IPS-18c (cell line): ENCODE data around the gene FBP2.
"Not testable (repeated sequence)": the region's sequence is repeated elsewhere in the genome, so short reads cannot be mapped to it uniquely, and the experiment has no call there.

Experiments used
- H3K4me3 ChIP-seq: 2 replicates; pipeline ENCODE4 v1.7.0; 2013; ENCODE audit warnings: low read depth, mild to moderate bottlenecking, low read length, moderate library complexity; ENCODE audit not compliant: insufficient read depth
- H3K9me3 ChIP-seq: one replicate; pipeline ENCODE4 v1.6.1; 2013; ENCODE audit warnings: mild to moderate bottlenecking, low read length, moderate library complexity; ENCODE audit not compliant: control insufficient read depth, insufficient read depth

The FBP2 gene

DNA sequence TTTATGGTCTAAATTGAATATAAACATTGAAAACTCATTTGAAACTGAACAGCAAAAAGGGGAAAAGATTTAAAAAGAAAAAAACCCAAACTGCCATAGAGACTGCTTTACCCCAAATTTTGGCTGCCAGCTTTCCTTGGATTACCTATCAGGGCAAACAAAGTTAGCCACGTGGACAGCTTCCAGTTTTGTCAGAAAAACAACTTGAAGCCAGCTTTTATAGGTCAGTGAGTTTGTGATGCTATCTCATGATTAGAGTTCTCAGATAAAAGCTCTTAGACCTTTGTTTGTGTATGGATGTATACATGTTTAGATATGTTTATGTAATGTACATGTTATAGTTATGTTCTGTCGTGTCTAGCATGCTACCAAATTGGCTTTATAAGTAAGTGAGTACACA, 16.1 kb downstream of the FBP2 start:
- Histone ChIP-seq H3K9me3 (no peaks in the 10 kb centered on the region), H3K4me3 (no peak overlapping the region)

DNA sequence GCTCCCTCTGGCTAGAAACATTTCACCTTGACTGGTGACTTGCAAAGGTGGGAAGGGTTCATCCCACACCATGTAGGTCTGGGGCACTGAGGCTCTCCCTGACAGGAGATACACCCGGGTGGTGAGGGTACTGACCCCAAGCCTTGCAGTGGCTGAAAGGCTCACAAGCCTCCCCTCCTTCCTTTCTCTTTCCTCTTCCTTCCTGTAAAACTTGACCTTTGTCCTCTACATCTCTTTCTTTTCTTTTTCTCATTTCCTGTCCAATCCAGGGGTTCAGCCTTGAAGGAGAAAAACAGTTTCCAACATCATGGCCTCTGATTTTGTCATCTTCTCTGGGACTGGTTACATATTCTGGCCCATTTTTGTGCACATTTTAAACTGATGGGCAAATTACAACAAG, 16.6 kb downstream of the FBP2 start:
- Histone ChIP-seq H3K9me3 (no peaks in the 10 kb centered on the region), H3K4me3 (no peak overlapping the region)

DNA sequence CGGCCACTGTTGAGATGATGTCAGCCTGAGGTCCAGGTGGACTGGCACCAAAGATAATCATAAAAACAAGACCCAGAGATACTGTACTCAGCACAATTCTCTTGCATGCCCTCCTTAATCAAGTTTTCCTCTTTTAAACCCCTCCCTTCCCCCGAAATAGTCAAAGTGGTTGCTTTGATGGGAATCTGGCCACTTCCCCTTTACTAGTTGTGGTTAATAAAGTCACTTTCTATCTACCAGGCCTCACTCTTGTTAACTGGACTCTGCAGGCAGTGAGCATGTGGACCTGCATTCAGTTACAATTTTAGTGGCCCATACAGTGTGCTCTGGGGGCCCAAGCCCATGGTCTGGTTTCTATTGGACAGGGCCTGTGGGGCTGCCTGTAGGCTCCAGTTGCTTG, 17.5 kb downstream of the FBP2 start:
- no peak overlapping the region for H3K4me3 ChIP-seq
- H3K9me3 ChIP-seq = no peaks in the 10 kb centered on the region

DNA sequence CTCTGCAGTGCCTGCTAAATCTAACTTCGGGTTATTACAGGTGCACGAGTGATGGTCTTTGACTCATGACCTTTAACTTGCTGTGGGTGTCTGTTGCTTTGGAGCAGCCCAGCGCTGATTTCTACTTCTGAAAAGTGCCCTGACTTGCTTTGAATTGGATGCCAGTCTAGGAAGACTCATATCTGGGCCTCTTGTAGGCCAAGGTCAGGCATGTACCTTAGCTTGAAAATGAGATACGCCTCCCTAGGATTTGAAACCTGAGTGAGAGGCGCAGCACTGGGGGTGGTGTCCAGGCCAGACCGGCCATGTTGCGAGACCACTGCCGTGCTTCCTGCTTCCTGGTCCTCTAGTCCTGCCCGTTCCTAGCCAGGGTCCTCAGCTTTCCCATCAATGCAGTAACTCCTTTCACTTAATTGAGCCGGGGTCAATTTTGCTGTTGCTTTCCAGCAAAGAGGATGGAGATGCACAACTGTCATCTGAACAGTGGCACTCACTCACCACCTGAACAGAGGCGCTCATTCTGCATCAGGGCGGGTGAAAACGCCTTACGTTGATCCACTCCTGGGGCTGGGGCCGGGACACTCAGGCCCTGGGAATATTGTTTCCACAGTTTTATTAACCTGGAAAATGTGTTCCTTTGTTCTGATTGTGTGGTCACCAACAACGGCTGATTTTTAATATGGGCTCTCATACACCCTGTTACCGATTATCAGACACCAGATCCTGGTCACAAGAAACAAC, 24.5 kb downstream of the FBP2 start:
- no peak overlapping the region for H3K4me3 ChIP-seq
- H3K9me3 ChIP-seq = no peaks in the 10 kb centered on the region

DNA sequence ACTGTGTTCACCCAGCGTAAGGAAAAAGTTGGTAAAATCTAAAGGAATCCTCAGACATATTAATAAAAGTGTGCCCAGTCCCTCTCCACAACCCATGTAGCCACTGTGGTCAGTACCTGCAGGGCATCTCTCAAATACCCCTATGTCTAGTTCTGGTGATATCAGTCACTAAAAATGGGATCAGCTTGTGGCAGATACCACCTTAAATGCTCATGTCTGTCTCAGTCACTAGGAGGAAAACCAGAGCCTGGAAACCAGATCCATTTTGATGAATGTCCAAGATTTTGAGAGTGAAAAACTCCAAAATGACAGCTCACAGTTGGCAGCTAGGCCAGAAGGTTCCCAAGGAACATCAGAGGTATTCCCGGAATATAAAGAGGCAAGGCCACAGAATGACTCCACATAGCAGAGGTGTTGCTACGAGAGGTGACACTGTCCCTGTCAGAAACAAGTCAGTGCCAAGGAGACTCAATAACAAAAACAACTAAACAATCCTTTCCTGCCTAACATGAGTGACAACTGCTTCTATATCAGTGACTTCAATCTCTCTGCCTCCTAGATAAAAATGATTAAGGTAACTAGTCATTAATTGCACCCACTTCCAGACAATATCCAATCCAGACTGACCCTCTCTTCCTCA, 25.3 kb downstream of the FBP2 start:
- H3K9me3 ChIP-seq = no peaks in the 10 kb centered on the region
- H3K4me3 ChIP-seq = no peak overlapping the region

DNA sequence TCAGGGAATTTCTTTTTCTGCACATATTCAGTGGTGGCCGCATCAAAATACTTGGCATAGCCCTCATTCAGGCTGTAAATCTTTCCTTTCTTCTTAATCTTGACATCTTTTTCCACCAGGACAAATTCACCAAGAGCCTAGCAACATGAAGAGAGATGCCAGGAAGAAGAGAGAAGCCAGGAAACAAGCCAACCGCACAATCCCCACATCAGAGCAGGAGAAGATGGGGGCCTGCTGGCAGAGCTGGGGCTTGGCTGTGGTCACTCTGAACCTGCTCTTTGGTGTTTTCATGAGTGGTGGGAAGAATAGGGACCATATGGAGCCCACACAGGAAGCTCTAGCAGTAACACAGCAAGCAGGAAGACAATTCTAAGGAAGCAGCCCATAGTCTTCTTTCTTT, 26.4 kb downstream of the FBP2 start:
- H3K9me3 ChIP-seq = no peaks in the 10 kb centered on the region
- no peak overlapping the region for H3K4me3 ChIP-seq

DNA sequence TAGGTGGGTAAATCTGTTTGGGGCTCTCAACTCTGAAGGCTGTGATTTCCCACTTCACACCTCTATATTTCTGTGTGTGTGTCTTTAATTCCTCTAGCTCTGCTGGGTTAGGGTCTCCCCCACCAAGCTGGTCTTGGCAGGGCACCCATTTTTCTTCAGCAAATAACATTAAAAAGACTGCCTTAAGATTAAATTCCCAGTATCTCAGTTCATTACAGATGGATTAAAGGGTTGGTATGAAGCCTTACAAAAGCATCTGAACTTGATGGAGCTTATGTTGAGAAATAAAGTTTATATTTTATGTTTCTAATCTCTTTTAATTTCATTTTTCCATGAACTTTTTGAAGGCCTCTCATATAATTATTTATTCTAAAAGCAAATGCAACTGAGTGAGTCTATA, 27.1 kb downstream of the FBP2 start:
- no peaks in the 10 kb centered on the region for H3K9me3 ChIP-seq

DNA sequence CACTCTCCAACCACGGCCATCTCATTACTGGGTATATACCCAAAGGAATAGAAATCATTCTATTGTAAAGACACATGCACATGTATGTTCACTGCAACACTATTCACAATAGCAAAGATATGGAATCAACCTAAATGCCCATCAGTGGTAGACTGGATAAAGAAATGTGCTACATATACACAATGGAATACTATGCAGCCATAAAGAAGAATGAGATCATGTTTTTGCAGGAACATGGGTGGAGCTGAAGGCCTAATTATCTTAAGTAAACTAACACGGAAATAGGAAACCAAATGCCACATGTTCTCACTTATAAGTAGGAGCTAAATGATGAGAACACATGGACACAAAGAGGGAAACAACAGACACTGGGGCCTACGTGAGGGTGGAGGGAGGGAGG, 29.3 kb downstream of the FBP2 start:
- not testable (repeated sequence) for H3K4me3 ChIP-seq, H3K9me3 ChIP-seq

More for the DNA sequence above, 27.1 kb downstream of the FBP2 start:
- no peak overlapping the region for H3K4me3 ChIP-seq

DNA sequence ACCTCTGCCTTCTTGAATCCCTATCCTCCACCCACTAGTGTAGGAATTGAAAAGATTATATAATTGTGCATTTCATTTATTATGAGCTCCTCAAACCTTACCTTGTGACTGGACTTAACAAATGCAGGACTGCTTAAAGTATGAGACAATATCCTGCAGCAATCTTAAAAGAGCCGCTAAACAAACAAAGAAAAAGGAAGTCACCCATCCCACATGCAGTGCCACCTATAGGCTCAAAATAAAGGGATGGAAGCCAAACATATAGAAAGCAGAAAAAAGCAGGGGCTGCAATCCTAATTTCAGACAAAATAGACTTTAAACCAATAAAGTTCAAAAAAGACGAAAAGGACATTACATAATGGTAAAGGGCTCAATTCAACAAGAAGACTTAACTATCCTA, 30.1 kb downstream of the FBP2 start:
- Histone ChIP-seq H3K4me3 (no peak overlapping the region), H3K9me3 (no peaks in the 10 kb centered on the region)

DNA sequence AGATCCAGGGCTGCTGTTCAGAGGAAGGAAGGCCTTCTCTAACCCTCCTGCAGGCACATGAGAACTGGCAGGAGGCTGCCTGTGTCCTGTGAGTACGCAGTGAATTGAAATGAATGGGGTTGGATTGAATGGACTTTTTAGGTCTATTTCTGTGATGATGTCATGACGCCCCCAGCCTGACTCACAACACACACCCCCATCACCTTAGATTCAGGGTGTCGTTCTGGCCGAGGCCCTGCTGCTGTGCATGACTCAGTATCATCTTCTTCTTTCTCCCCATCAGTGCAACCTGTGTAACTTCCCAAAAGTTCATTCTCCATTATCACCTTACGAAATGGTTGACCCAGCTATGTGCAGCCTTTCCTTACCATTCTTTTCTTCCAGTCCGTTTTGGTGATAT, 33.4 kb downstream of the FBP2 start:
- Histone ChIP-seq H3K9me3 (no peaks in the 10 kb centered on the region), H3K4me3 (no peak overlapping the region)

DNA sequence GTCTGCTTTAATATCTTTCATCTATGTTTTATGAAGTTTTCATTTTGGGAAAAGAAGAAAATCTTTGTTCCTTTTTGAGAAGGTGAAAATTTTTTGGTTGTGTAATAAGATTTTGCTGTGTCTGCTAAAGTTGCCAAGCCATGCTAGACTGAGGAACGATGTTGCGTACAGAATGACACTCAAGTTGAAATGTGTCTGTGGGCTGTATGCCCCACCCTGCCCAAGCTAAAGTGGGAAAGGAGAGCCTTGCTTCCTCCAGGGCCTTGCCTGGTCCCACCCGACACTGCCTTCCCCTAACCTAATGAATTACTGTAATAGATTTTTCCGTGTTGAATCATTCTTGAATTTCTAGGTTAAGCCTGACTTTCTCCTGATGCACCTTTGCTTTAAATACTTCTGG, 36.2 kb downstream of the FBP2 start:
- Histone ChIP-seq H3K4me3 (no peak overlapping the region), H3K9me3 (no peaks in the 10 kb centered on the region)

DNA sequence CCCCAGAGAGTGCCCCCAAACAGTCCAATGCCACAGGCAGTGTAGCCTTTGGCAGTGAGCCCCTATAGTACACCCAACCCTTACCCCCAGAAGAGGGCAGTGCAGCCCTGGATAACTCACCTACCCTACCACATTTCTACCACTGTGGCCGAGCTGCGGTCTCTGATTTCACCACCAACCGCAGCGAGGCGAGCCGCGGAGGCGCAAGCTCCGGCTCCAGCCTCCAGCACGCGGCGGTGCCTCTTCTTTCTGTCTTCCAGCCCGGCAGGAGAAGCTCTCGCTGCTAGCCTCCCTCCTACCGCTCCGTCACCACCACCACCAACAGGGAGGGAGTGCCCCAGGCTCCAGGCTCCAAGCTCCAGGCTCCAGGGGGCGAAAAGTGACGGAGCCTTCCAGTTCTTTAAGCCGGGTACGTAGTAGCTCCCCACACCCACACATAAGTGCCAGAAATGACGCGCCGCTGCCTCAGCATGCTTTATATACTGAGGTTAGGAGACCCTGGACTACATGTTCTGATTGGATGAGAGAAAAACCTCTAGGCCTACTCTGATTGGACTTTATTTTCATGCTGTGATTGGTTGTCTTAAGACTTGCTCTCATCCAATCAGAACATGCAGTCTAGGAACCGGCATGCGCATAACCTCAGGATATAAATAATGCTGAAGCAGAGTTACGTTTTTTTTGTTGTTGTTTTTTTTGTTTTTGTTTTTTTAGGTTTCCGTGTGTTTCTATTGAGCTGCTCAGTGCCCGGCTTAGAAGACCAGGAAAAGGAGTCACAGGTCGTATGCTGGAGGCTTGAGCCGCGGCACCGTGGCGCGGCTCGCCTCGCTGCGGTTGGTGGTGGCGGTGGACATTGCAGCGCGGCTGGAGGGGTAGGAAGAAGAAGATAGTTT, 38.9 kb downstream of the FBP2 start, which contains the start of gene PCAT7:
Gene PCAT7 (plus strand): TSS at position 645 of the 893 bp plus-strand sequence.
- H3K4me3 ChIP-seq = peak within 1 kb of the TSS; percentile 87

DNA sequence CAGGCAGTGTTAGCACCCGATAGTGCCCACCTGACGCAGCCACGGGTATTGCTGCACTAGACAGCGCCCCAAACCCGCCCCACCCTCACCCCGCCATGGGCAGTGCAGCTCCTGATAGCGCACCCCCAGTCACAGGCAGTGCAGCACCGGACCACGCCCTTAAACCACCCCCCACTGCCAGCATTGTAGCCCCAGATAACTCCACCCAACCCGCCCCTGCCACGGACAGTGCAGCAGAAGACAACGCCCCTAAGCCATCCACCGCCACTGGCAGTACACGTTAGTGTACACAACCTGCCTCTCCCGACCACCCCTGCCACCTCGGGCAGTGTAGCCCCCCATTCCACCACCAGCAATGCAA, 39.6 kb downstream of the FBP2 start:
- Histone ChIP-seq H3K9me3 (no peaks in the 10 kb centered on the region), H3K4me3 (peak overlapping the region; percentile 87)

More for the DNA sequence above, 38.9 kb downstream of the FBP2 start, which contains the start of gene PCAT7:
- no peaks in the 10 kb centered on the region for H3K9me3 ChIP-seq

DNA sequence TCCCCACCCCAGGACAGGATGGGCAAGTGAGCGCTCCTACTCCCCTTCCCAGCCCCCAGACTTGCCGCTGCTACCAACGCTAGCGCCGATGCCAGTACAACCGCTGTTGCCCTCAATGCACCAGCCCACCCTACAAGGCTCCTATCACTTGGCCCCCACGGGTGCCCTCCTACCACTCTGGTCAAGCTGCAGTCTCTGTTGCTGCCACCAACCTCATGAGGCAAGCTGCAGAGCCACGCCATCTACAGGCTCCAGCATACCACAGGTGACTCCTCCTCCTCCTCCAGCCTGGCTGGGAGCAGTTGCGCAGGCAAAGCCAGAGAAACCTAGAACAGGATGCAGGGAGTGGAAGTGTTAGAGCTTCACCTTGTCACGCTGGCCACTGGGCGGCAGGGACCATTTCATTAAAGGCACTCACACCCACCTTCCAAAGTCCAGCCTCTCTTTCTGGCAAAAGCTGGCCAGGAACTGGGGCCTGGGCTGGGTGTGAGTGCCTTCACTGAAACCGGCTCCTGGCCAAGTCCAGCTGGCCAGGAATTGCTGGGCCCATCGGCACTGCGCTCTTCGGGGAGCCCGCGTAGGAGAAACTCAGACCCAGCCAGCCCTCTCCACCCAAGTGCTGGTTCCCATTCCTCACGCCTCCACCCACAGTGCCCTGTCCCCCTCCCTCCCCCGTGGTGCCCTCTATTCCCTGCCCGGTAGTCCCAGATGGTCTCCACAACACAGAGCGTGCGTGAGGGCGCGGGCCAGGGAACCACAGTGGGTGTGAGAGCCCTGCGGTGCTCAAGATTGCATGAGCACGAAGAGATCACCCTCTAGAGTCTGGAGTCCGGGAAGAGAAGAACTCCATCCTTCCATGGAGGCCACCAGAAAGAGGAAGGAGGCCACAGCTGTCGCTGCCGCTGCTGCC, 40.3 kb downstream of the FBP2 start:
- Histone ChIP-seq H3K4me3 (peak overlapping the region; percentile 87; the same call in 1 of the 2 replicates), H3K9me3 (no peaks in the 10 kb centered on the region)

DNA sequence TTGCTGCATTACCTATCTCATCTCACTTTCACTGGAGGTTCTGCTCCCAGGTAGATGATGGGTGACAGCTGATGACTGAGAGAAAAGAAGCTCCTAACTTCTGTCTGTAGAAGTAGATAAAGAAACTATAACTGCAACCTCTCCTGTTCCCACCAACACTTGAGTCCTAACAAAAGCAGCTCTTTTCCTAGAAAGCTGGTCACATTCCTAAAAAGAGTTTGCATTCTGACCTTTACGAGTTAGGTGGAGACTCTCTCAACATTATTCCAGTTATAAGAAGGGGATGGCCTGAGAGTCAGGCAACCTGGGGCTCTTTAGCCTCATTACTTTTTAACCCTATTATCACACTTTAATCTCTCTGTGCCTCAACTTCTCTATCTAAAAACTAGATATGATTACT, 47.7 kb downstream of the FBP2 start:
- Histone ChIP-seq H3K9me3 (no peaks in the 10 kb centered on the region), H3K4me3 (no peak overlapping the region)

DNA sequence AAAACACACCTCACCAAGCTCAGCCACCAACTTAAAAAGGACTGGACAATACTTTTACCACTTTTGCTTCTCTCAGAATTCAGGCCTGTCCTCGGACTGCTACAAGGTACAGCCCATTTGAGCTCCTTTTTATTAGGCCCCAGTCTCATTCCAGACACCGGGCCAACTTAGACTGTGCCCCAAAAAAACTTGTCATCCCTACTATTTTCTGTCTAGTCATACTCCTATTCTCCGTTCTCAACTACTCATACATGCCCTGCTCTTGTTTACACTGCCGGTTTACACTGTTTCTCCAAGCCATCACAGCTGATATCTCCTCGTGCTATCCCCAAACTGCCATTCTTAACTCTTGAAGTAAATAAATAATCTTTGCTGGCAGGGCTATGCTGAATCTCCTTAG, 49.3 kb downstream of the FBP2 start:
- H3K4me3 ChIP-seq, H3K9me3 ChIP-seq: not testable (repeated sequence)

DNA sequence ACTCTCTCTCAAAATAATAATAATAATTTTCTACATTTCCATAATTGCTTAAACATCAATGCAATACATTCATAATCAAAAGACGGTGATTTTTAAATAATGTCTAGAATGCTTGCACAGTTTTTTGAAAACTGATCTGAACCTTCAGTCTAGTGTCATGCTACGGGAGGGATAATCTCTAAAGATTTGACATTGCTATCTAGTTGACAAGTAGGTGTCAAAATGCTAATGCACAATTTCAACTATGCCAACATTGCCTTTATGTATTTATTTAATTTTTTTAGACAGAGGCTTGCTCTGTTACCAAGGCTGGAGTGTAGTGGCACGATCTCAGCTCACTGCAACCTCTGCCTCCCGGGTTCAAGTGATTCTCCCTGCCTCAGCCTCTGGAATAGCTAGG, 54.7 kb downstream of the FBP2 start:
- H3K9me3 ChIP-seq = no peaks in the 10 kb centered on the region

More for the DNA sequence above, 54.7 kb downstream of the FBP2 start:
- no peak overlapping the region for H3K4me3 ChIP-seq
